GM19239 (cell line): ENCODE data around the gene KHK.

ENCODE experiments used
- DNase-seq: peaks from one replicate; pipeline ENCODE4 v3.0.0; 2011; ENCODE audit warnings: low spot score; ENCODE audit not compliant: insufficient read length
- FAIRE-seq: peaks from 2 replicates; lab custom pipeline; 2011; peaks lifted over from hg19 to GRCh38; lab: Jason Lieb, UNC

Gene KHK

DNA sequence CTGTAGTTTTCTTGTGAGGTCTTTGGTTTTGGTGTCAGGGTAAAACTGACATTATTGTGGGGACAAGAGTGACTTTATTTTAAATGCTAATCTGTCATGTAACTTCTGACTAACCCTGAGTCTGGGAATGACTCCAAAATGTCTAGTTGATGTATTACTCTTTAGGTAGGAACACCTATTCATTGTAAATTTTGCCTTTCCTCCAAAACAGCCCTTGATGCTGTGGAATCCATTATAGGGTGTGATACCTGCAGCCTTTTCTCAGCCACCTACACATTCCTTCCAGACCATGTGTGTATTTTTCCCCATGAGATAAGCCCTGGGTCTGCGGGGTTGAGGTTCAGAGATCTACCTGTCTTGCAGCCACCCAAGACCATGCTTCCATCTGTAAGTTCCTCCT is 56.7 kb downstream of the KHK start:
- FAIRE-seq (no peak), DNase-seq (no peak)

DNA sequence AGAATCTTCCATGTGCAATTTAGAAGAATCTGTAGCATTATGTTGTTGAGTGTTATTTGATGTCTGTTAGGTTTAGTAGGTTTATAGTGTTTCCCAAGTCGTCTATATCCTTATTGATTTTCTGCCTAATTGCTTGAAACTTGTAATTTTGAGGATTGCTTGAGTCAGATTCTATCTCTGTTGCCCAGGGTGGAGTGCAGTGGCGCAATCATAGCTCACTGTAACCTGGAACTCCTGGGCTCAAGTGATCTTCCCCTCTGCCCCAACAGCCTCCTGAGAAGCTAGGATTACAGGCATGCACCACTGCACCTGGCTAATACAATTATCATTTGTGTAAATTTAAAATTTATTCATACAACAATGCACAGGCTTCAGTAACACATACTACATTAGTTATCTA is 59.1 kb downstream of the KHK start:
- FAIRE-seq (no peak), DNase-seq (no peak)

DNA sequence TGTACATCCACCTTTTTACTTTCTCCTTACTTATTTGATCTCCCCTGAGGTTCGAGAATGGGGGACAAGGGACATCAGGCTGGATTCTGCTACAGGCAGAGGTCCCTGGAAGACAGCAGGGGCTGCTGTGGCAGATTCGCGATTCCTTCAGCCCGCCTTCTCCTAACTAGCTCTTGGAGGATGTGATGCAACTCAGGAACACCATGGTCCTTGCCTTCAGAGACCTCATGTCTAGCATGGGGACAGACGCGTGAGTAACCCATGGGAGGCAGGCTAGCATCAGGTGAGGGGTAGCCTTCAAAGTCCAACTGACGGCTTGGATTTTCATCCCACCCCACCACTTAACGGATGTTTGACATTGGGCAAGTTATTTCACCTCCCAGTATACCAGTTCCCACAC is 61.4 kb downstream of the KHK start:
- FAIRE-seq: no peak

DNA sequence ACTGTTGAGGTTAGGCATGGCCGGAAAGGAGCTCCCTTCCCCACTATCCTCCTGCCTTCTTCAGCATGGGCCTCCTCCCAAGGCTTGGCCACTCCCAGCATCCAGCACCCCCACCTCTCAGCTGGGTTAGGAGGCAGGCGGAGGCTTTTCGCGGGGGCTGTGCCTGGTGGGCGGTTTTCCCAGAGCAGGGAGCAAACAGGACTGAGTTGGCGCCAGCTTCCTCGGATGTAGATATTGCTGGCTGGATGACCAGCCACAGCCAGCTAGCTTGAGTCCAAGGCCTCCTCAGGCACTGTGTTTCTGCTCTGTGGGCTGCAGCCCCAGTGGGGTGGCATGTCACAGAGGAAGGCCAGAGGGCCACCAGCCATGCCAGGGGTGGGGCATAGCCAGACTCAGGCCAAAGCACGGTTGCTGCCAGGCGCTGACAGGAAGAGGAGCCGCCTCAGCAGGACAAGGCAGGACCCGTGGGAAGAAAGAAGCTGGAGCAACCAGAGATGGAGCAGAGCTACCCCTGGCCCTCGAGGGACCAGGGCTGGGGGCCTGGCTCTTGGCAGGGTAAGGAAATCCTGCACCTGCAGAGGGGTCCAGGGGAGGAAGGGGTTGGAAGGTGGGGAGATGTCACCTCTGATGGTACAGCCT is 62.3 kb downstream of the KHK start, which contains the start of gene TCF23:
TSS of gene TCF23 (plus strand) at position 204 of the 639 bp plus-strand sequence. CDS start at position 334, 130 bp downstream.
- DNase-seq (no peak), FAIRE-seq (no peak)

More for the DNA sequence above, 61.4 kb downstream of the KHK start:
- DNase-seq: no peak

DNA sequence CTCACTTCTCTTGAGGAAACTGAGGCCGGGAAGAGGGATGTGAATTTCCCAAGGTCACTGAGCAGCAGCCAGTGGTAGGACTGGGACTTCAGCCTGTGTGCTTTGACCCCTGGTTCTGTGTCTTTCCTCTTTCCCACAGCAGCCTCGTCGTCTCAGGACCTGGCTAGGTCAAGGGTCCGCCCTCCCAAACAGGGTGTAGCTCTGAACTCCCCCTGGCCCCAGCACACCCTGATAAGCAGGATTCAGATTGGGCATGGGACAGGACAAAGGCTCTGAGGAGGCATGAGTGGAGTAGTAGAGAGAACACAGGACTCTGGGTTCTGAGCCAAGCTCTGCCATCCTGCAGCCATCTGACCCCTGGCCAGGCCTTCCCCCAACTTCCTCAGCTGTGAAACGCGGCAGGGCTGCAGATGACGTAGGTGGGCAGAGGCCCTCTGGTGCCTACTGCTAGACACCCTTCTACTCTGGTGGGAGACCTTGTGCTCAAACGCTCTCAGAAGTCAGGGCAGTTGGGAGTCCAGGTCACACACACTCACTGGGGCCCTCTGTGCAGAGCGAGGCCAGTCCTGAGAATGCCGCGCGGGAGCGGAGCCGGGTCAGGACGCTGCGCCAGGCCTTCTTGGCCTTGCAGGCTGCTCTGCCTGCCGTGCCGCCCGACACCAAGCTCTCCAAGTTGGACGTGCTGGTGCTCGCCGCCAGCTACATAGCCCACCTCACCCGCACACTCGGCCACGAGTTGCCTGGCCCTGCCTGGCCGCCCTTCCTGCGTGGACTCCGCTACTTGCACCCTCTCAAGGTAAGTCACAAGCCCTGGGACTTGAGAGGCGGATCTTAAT is 63.2 kb downstream of the KHK start:
- FAIRE-seq (no peak), DNase-seq (no peak)
